ENCODE results near the gene PNMT. TPM values are rescaled to one million over a fixed set of nuclear protein-coding genes. Genes with fewer than 3 reads are reported as not detected.

Gene PNMT
- total RNA-seq, 1 donor from 2014 or later, result 5.1 TPM

GRCh38 chr17:39639566-39640458 is 28.4 kb upstream of the PNMT start:
- no peak overlapping the region for H3K27ac ChIP-seq
- H3K36me3 ChIP-seq, result no peaks in the 10 kb centered on the region
- peaks cover 11 to 27% of the 10 kb centered on the region in 2 donors for H3K4me1 ChIP-seq
- TF ChIP-seq, protein P1, sequence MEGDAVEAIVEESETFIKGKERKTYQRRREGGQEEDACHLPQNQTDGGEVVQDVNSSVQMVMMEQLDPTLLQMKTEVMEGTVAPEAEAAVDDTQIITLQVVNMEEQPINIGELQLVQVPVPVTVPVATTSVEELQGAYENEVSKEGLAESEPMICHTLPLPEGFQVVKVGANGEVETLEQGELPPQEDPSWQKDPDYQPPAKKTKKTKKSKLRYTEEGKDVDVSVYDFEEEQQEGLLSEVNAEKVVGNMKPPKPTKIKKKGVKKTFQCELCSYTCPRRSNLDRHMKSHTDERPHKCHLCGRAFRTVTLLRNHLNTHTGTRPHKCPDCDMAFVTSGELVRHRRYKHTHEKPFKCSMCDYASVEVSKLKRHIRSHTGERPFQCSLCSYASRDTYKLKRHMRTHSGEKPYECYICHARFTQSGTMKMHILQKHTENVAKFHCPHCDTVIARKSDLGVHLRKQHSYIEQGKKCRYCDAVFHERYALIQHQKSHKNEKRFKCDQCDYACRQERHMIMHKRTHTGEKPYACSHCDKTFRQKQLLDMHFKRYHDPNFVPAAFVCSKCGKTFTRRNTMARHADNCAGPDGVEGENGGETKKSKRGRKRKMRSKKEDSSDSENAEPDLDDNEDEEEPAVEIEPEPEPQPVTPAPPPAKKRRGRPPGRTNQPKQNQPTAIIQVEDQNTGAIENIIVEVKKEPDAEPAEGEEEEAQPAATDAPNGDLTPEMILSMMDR (IDR thresholded peaks at IDR 0.05), result no peak
- H3K27me3 ChIP-seq, result no peaks in the 10 kb centered on the region
- DNase-seq (ENCODE audit: low spot score in 2 of 2), result no peak
- no peak overlapping the region for H3K4me3 ChIP-seq
- intact Hi-C loops (cut with DNase I), result loop anchor here (5.0 kb wide), 2 partner anchors 92 to 112 kb away; partner anchors contain the start of gene MIEN1
- no peaks in the 10 kb centered on the region for H3K9me3 ChIP-seq

- TF ChIP-seq, protein P1 (IDR thresholded peaks at IDR 0.05), result no peak
- H3K4me1 ChIP-seq, result peaks cover 11 to 27% of the 10 kb centered on the region in 2 donors
- H3K4me3 ChIP-seq, result no peak overlapping the region
- intact Hi-C loops (cut with DNase I), result no loop called here
- H3K36me3 ChIP-seq, result no peaks in the 10 kb centered on the region
- H3K27me3 ChIP-seq, result no peaks in the 10 kb centered on the region
- no peak overlapping the region for H3K27ac ChIP-seq
- DNase-seq (ENCODE audit: low spot score in 2 of 2), result no peak
- H3K9me3 ChIP-seq, result no peaks in the 10 kb centered on the region
These were observed 27.6 kb upstream of the PNMT start for GRCh38 chr17:39640591-39641031.

GRCh38 chr17:39641097-39641496 is 27.2 kb upstream of the PNMT start:
- Histone ChIP-seq H3K36me3 (no peaks in the 10 kb centered on the region), H3K4me1 (peaks cover 11 to 25% of the 10 kb centered on the region in 2 donors), H3K27me3 (no peaks in the 10 kb centered on the region), H3K27ac (no peak overlapping the region), H3K9me3 (no peaks in the 10 kb centered on the region), H3K4me3 (no peak overlapping the region)
- intact Hi-C loops (cut with DNase I), result no loop called here
- no peak for DNase-seq (ENCODE audit: low spot score in 2 of 2)
- TF ChIP-seq, protein P1 (IDR thresholded peaks at IDR 0.05), result no peak

- H3K36me3 ChIP-seq, result no peaks in the 10 kb centered on the region
- DNase-seq (ENCODE audit: low spot score in 2 of 2), result no peak
- H3K4me1 ChIP-seq, result peaks cover 6 to 18% of the 10 kb centered on the region in 2 donors
- no peaks in the 10 kb centered on the region for H3K27me3 ChIP-seq
- H3K27ac ChIP-seq, result no peak overlapping the region
- intact Hi-C loops (cut with DNase I), result no loop called here
- H3K9me3 ChIP-seq, result no peaks in the 10 kb centered on the region
- no peak overlapping the region for H3K4me3 ChIP-seq
- TF ChIP-seq, protein P1 (IDR thresholded peaks at IDR 0.05), result no peak
These were observed 26.4 kb upstream of the PNMT start for GRCh38 chr17:39641883-39642282.

DNA sequence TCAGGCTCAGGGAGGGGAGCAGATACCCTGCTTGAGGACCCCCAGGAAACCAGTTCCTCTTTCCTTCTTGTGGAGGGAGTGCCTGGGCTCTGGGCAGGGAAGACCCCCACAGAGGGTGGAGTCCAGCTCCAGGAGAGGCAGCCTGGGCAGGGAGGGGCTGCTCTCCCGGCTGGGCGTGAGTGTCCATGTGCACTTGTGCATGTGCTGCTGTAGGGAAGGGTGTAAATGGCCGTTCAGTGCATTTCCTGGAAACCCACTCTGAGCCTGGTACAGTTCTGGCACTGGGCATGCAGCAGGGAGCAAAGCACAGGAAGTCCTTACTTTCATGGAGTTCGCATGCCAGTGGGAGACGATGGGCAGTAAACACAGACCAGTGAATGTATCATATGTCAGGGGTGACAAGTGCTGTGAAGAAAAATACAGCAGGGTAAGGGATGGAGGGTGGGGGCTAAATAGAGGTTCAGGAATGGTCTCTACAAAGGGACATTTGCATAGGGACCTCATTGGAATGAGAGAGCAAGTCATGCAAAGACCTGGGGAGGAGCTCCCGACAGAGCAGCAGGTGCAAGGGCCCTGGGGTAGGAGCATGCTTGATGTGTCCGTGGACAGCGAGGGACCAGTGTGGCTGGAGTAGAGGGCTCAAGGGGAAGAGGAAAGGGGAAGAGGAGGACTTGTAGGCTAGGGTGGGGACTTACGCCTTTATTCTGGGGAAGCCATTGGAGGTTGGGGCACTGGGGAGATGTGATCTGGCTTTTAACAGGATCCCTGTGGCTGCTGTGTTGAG is 25.8 kb upstream of the PNMT start:
- peaks cover 6 to 18% of the 10 kb centered on the region in 2 donors for H3K4me1 ChIP-seq

More for the DNA sequence above, 25.8 kb upstream of the PNMT start:
- H3K4me3 ChIP-seq, result no peak overlapping the region
- H3K9me3 ChIP-seq, result no peaks in the 10 kb centered on the region
- no peaks in the 10 kb centered on the region for H3K27me3 ChIP-seq
- H3K36me3 ChIP-seq, result no peaks in the 10 kb centered on the region
- TF ChIP-seq, protein P1 (IDR thresholded peaks at IDR 0.05), result no peak
- DNase-seq (ENCODE audit: low spot score in 2 of 2), result no peak
- no peak overlapping the region for H3K27ac ChIP-seq
- intact Hi-C loops (cut with DNase I), result no loop called here
